H1 (cell line): ENCODE results near the gene KCNMA1. TPM values are rescaled to one million over a fixed set of nuclear protein-coding genes. Genes with fewer than 3 reads are reported as not detected.

Experiments
- BACH1 ChIP-seq: IDR thresholded peaks from 2 replicates; pipeline ENCODE4 v1.6.1; 2012; ENCODE audit warnings: low read length, improper control_type of control experiment
- polyA plus RNA-seq, 7 experiments: library from polyadenylated mRNA; depleted of rRNA in 3 of 7; stranded (reverse) in 5 of 7; unstranded in 2 of 7; fragments of >200 nt in 5 of 7; fragments of 200-250 nt in 2 of 7; gene quantifications; 1 replicate in 5 of 7; 2 replicates in 1 of 7; 4 replicates in 1 of 7; pipeline versions ENCODE4 v1.2.1 to v1.2.3, GENCODE V29; 2011 to 2013; ENCODE audit warnings: missing spikeins in 2 of 7, mixed read lengths in 2 of 7
- total RNA-seq: library from RNA; stranded (reverse); fragmentation: NEBNext Ultra II Directional; extraction: Animal tissue kit (Norgen Biotek cat#: 25700); gene quantifications from 2 replicates; pipeline ENCODE4 v1.2.1, GENCODE V29; 2021

Gene KCNMA1
- total and polyA plus RNA-seq, 2 of the 8 experiments (the other 6 are each of a cell fraction or from before 2014, with no cell fraction given) = 10.2 to 11.1 TPM

- no peak for TF ChIP-seq BACH1
These were observed 32.7 kb downstream of the KCNMA1 start (continued) for GRCh38 chr10:77604941-77605351.
